Superior temporal gyrus (tissue), 1 donor: ENCODE data around the gene TEF.

Experiments
- DNase-seq: peaks from one replicate; pipeline ENCODE4 v3.0.0-alpha.2; 2016; ENCODE audit errors: extremely low spot score

Gene TEF

GRCh38 chr22:41354979-41355378, 26.8 kb upstream of the TEF start:
- DNase-seq = no peak

- no peak for DNase-seq
Observed at GRCh38 chr22:41355895-41356294, 25.8 kb upstream of the TEF start.

- no peak for DNase-seq
Observed at GRCh38 chr22:41356430-41357028, 25.2 kb upstream of the TEF start.

GRCh38 chr22:41357191-41357590, 24.6 kb upstream of the TEF start:
- DNase-seq = no peak

GRCh38 chr22:41358927-41359326, 22.8 kb upstream of the TEF start:
- DNase-seq = no peak

- DNase-seq = no peak
Observed at GRCh38 chr22:41359376-41359775, 22.4 kb upstream of the TEF start.

GRCh38 chr22:41360126-41360525, 21.6 kb upstream of the TEF start:
- no peak for DNase-seq

- DNase-seq = no peak
Observed at GRCh38 chr22:41361716-41362310, 19.9 kb upstream of the TEF start.

GRCh38 chr22:41362615-41363014, 19.1 kb upstream of the TEF start:
- no peak for DNase-seq

GRCh38 chr22:41364233-41364632, 17.5 kb upstream of the TEF start:
- DNase-seq = no peak

- DNase-seq = no peak
Observed at GRCh38 chr22:41364955-41365354, 16.8 kb upstream of the TEF start.

GRCh38 chr22:41365425-41365824, 16.3 kb upstream of the TEF start:
- no peak for DNase-seq

GRCh38 chr22:41366323-41367029, 15.3 kb upstream of the TEF start:
- no peak for DNase-seq

- DNase-seq = peak; percentile 97
Observed at GRCh38 chr22:41367039-41367679, 14.6 kb upstream of the TEF start.

- DNase-seq = peak; percentile 72
Observed at GRCh38 chr22:41367680-41368542, 13.8 kb upstream of the TEF start.

- no peak for DNase-seq
Observed at GRCh38 chr22:41368543-41369423, 13.0 kb upstream of the TEF start.

GRCh38 chr22:41369424-41369745, 12.4 kb upstream of the TEF start:
- DNase-seq = no peak

- DNase-seq = no peak
Observed at GRCh38 chr22:41369837-41370236, 11.9 kb upstream of the TEF start.

GRCh38 chr22:41377846-41378245, 3.9 kb upstream of the TEF start:
- DNase-seq = no peak

- DNase-seq = no peak
Observed at GRCh38 chr22:41380993-41381328, 781 bp upstream of the TEF start.

GRCh38 chr22:41382098-41382578, 396 bp downstream of the TEF start:
- no peak for DNase-seq
